Retinal pigment epithelial cell (primary cell): ENCODE measurements around the gene NT5DC1.

Source experiments
- DNase-seq: peaks from one replicate; pipeline ENCODE4 v3.0.0-alpha.2; 2010; ENCODE audit warnings: low read depth
- H3K4me3 ChIP-seq: 2 replicates; pipeline ENCODE4 v1.5.1; 2011; ENCODE audit warnings: mild to moderate bottlenecking, low read length, control low read depth, moderate library complexity
- TF ChIP-seq, protein P1 (sequence below): conservative IDR thresholded peaks from 2 replicates; pipeline ENCODE4 v1.5.1; 2011; ENCODE audit warnings: low read depth, low read length, control low read depth, inconsistent platforms

NT5DC1 gene

DNA sequence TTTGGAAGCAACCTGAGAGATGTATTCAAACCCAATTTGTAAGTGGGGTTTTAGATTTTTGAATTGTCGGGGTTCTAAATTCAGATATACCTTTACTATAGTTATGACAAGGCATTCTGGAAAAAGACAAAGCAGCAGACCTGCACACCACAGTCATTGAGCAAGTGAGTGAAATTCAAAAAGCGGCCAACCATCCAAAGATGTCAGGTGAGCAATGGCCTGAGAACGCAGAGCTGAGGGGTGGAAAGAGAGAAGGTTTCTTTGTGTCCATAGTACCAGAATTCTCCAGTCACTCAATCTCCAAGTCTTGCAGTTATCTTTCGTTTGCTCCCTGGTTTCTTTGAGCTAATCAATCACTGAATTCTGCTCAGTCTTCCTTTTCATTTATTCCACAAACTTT, 38.2 kb upstream of the NT5DC1 start:
- DNase-seq, result no peak
- no peak overlapping the region for H3K4me3 ChIP-seq
- TF ChIP-seq, protein P1, sequence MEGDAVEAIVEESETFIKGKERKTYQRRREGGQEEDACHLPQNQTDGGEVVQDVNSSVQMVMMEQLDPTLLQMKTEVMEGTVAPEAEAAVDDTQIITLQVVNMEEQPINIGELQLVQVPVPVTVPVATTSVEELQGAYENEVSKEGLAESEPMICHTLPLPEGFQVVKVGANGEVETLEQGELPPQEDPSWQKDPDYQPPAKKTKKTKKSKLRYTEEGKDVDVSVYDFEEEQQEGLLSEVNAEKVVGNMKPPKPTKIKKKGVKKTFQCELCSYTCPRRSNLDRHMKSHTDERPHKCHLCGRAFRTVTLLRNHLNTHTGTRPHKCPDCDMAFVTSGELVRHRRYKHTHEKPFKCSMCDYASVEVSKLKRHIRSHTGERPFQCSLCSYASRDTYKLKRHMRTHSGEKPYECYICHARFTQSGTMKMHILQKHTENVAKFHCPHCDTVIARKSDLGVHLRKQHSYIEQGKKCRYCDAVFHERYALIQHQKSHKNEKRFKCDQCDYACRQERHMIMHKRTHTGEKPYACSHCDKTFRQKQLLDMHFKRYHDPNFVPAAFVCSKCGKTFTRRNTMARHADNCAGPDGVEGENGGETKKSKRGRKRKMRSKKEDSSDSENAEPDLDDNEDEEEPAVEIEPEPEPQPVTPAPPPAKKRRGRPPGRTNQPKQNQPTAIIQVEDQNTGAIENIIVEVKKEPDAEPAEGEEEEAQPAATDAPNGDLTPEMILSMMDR, result no peak

DNA sequence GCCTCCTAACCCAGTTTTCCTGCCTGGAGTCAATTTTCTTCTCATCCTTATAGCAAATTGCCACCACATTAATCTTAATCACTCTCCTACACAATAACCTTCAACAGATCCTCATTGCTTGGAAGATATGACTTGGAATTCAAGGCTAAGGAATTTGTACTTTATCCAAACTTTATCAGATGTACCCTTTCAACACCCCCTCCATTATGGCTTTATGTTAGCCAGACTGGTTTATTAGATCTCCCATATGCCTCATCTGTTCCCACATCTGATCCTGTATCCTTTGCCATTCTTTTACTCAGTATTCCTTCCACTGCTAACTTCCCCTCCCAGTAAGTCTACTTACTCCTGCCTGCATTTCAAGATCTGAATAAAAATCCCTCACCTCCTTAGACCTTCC, 36.0 kb upstream of the NT5DC1 start:
- no peak overlapping the region for H3K4me3 ChIP-seq
- TF ChIP-seq, protein P1, result no peak
- no peak for DNase-seq

DNA sequence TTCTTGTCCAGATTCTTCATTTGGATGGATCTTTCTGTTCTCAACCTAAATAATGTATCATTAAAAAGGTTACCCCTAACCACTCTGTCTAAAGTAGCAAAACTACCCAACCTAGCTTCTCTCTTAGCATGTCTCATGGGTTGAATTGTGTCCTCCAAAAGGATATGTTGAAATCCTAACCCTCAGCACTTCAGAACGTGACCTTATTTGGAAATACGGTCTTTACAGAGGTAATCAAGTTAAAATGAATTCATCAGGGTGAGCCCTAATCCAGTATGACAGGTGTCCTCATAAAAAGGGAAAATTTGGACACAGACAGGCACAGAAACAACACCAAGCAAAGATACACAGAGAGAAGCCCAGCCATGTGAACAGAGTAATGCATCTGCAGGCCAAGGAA, 33.9 kb upstream of the NT5DC1 start:
- no peak for DNase-seq
- TF ChIP-seq, protein P1, result no peak
- H3K4me3 ChIP-seq, result no peak overlapping the region

DNA sequence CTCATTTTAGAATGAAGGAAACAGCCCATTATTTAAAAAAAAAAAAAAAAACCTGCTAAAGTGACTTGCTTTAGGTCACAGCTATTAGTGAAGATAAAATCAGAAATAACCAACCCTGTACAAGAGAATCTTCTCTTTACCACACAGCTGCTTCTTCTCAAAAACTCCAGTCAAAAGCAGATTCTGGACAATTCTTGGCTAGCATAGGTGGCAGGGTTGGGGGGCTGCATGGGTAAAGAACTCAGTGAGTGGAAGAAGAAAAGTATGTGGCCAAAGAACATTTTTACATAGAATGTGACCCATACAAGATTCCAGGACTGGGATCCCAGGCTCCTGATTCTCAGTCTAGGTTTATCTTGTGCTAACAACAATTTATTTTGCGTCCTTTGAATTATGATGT, 30.6 kb upstream of the NT5DC1 start:
- no peak for DNase-seq
- TF ChIP-seq, protein P1, result no peak
- no peak overlapping the region for H3K4me3 ChIP-seq

DNA sequence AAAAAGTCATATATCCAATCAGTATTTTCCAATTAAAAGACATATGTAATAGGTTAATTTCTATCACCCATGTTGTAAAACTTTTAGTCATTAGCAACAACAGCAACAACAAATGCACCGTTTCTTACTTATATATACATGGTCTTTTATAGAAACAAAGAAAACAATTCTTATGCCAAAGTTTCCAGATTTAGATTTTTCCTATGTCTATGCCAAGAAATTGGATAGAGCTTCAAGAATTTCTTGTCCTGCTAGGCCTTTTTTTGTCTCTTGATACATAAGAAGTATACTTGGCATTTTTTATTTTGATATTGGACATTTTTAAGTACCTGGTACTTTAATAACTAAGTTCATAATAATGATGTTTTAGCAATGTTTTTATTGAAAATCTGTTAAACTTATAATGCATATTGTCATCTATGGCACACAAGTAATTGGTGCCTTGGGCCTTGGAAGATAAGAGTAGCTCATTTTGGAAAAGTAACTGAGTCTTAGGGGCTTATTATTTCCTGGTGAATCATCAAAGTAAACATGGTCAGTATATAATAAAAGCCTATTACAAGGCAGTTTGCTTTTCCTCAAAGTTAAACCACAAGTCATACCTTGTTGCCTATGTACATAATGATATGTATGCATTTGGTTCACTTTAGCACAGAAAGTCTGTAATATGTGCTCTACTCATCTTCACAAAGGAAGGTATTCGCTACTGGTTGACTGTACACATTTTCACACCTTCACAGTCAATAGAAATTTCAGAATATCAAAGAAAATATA, 29.9 kb upstream of the NT5DC1 start:
- no peak overlapping the region for H3K4me3 ChIP-seq
- TF ChIP-seq, protein P1, result no peak
- no peak for DNase-seq

DNA sequence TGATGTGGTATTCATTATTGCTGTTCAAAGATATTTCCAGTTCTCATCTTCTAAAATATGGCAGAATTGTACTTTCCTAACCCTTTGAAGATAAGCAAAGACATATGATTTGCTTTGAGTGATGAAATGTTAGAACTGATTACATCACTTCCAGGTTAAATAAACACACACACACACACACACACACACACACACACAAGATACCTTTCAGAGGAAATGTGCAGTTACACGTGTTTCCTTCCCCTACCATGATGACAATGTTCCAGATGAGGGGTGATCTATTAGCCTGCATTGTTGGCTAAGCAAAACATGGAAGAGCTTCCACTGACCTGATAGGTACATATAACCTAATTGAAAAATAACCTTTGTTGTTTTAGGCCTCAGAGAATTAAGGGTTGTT, 28.3 kb upstream of the NT5DC1 start:
- H3K4me3 ChIP-seq, result no peak overlapping the region
- TF ChIP-seq, protein P1, result no peak
- DNase-seq, result no peak

DNA sequence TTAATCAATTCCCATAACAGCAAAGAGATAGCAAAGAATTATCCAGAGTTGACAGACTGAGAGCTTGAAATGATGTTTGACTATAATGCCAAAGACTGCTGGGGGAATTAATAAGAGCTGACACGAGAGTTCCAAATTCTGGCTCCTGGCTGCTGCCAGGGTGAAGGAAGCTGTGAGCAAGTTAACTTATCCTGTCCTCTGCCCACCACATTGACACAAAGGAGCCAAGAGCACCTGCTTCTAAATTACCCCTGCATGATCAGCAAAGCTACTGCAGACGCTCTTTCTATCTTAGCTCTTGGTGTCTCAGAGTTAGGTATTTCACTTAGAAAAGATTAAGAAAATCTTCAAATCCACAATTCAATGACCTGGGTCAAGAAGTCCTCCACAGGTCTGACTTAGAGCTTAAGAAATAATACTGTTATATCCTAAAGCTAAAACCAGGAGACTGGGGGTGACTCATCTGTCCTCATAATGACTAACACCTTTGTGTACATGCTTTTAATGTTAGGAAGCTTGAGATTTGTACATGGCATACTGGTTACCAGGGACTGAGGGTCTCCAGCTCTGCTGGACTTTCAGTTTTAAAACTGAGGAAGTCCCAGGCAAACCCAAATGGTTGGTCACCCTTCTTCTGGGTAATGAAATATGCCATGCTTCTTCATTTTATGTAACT, 26.8 kb upstream of the NT5DC1 start:
- TF ChIP-seq, protein P1, result no peak
- peak; percentile 23 for DNase-seq
- no peak overlapping the region for H3K4me3 ChIP-seq
